COLO668 (cell line): ENCODE results near the gene ABCA13.
"Not testable (repeated sequence)": the region's sequence is repeated elsewhere in the genome, so short reads cannot be mapped to it uniquely, and the experiment has no call there.

Experiments
- DNase-seq: peaks from one replicate; lab custom pipeline; 2025; ENCODE audit not compliant: unreplicated experiment; lab: John Stamatoyannopoulos, UW

ABCA13 gene, protein sequence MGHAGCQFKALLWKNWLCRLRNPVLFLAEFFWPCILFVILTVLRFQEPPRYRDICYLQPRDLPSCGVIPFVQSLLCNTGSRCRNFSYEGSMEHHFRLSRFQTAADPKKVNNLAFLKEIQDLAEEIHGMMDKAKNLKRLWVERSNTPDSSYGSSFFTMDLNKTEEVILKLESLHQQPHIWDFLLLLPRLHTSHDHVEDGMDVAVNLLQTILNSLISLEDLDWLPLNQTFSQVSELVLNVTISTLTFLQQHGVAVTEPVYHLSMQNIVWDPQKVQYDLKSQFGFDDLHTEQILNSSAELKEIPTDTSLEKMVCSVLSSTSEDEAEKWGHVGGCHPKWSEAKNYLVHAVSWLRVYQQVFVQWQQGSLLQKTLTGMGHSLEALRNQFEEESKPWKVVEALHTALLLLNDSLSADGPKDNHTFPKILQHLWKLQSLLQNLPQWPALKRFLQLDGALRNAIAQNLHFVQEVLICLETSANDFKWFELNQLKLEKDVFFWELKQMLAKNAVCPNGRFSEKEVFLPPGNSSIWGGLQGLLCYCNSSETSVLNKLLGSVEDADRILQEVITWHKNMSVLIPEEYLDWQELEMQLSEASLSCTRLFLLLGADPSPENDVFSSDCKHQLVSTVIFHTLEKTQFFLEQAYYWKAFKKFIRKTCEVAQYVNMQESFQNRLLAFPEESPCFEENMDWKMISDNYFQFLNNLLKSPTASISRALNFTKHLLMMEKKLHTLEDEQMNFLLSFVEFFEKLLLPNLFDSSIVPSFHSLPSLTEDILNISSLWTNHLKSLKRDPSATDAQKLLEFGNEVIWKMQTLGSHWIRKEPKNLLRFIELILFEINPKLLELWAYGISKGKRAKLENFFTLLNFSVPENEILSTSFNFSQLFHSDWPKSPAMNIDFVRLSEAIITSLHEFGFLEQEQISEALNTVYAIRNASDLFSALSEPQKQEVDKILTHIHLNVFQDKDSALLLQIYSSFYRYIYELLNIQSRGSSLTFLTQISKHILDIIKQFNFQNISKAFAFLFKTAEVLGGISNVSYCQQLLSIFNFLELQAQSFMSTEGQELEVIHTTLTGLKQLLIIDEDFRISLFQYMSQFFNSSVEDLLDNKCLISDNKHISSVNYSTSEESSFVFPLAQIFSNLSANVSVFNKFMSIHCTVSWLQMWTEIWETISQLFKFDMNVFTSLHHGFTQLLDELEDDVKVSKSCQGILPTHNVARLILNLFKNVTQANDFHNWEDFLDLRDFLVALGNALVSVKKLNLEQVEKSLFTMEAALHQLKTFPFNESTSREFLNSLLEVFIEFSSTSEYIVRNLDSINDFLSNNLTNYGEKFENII (N-terminal part only)

DNA sequence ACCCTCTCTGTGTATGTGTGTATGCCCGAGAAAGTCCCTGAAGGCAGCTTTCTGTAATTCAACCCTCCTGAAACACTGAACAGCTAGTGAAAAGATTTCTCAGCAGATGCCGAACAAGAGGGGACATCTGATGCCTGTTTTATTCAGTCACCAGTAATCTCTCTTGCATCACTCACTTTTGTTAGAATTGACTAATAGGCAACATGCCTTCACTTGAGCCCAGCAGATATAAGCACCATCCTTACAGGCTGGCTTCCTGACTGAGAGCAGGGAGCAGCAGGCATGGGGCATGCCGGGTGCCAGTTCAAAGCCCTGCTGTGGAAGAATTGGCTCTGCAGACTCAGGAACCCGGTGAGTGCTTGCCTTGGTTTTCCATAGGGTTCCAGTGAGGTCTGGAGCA is at the start of gene ABCA13:
Gene ABCA13, plus strand, starts transcription at position 257 of the 400 bp plus-strand sequence. Its CDS starts 26 bp downstream, at position 283.
- DNase-seq = no peak

- no peak for DNase-seq
Measured at GRCh38 chr7:48126037-48126436, 45.2 kb upstream of the ABCA13 start.

- DNase-seq = no peak
Measured at GRCh38 chr7:48130658-48131108, 40.6 kb upstream of the ABCA13 start.

DNA sequence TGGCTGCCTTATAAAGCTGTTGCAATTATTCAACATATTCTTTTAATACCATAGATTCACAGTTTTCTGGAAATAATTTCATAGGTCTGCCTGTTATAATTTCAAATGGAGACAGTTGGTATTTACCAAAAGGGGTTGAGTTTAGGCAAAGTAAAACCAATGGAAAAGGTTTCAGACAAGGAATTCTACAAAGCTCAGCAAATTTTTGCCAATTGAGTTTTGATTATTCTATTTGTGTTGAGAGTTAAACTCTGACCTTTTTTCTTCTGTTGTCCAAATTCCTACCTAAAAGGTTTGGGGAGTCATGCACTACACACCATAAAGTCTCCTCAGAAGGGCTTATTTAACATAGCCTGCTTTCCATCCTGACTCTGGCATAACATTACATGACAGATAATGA is 38.5 kb upstream of the ABCA13 start:
- DNase-seq = no peak

DNA sequence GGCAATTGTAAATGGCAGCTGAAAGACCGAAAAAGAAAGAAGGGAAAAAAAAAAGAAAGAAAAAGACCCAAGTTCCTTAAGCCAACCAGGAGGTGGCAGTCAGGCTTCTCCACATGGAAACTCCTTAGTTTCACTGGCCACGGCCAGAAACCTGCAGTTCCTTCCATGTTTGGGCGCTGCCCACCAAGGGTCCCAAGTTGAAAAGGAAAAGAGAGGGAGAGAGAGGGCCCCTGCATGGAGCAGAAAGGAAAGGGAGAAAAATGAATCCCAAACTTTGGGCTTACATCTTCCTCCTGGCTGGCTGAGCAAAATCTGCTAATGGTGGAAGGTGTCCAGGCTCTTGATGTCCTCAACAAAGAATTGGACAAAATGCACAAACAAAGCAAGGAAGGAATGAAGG is 31.8 kb upstream of the ABCA13 start:
- no peak for DNase-seq

DNA sequence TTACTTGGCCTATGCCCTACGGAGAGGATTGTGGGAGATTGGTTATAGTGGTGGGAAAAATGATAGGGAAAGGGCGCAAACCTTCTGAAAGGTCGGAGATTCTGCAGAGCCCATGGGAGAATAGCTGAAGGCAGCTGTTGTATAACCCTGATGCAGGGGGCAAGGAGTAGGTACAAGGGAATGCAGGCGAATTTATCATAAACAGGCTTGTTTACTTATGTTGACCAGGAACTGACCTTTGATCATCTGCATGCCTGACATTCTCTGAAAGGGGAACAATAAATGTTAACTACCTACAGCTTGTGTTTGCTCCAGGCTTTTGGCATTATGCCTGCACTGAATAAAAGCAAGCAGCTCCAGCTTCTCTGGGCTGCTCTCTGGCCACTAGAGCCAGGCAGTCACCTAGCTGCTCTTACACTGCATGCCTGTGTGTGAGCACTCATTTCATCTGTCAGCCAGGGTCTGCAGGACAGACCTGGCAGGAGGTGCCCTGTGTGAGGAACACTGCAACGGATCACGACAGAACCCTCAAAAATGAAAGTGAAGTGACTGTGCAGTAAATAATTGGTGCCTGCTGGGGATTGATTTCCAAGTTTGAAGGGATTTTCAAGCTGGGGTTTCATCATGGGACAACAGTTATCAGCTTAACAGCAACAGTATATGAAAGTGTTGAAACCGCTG is 31.1 kb upstream of the ABCA13 start:
- DNase-seq = peak; percentile 49

DNA sequence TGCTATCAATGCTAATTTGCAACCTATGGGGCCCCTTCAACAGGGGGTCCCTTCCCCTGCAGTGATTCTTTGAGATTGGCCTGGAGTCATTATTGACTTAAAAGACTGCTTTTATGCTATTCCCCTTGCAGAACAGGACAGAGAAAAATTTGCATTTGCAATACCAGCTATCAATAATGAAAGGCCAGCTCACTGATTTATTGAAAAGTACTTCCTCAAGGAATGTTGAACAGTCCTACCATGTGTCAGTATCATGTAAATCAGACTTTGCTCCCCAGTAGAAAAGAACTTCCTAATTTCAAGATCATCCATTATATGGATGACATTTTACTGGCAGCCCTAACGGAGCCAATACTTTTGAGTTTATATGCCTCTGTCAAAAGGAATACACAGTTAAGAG is 29.7 kb upstream of the ABCA13 start:
- DNase-seq = no peak

- peak; percentile 57 for DNase-seq
Measured at GRCh38 chr7:48144291-48144768, 26.9 kb upstream of the ABCA13 start.

DNA sequence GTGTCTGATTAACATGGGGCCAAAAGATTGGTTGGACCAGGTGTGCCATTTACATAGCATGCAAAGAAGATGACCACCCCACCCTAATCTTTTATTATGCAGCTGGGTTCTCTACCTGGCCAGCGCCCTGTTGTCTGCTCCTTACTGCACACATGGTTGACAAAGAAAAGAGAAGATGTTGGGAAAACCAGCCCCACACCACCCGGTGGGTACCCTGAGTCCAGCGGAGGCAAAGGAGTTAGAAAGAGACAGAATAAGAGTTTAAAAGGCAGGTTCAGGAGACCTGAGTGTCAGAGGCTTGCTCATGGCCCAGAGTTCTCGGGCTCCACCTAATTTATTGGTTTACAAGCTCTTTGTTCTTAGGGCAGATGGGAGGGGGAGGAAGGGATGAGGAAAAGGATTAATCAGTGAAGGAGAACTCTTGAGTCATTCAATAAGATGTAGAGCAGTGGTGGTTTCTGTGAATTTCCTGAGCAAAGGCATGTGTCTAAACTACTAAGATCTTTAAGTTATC is 24.1 kb upstream of the ABCA13 start:
- no peak for DNase-seq

- DNase-seq = not testable (repeated sequence)
Measured at GRCh38 chr7:48147690-48148089, 23.6 kb upstream of the ABCA13 start.

GRCh38 chr7:48148311-48148710 is 22.9 kb upstream of the ABCA13 start:
- DNase-seq = no peak

- DNase-seq = no peak
Measured at GRCh38 chr7:48149058-48149457, 22.2 kb upstream of the ABCA13 start.

- DNase-seq = no peak
Measured at GRCh38 chr7:48150086-48150485, 21.2 kb upstream of the ABCA13 start.

- DNase-seq = peak; percentile 43
Measured at GRCh38 chr7:48154792-48155413, 16.4 kb upstream of the ABCA13 start.

DNA sequence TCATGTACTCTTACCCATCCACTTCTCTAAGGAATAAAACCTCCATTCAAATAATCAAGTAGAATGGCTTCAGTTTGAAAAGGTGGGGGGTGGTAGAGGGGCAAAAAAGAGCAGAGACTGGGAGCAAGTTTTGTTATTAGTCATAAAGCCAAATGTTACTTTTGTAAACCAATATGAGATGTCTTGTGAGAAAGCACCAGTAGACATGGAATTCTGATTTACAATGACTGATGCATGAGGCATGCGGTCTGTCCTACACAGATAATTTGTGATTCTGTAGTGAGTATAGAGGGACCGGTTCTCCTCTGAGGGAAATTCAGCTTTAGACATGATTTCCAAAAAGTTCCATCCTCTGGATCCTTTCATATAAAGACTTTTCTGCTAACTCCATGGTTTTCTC is 12.9 kb upstream of the ABCA13 start:
- DNase-seq = no peak

DNA sequence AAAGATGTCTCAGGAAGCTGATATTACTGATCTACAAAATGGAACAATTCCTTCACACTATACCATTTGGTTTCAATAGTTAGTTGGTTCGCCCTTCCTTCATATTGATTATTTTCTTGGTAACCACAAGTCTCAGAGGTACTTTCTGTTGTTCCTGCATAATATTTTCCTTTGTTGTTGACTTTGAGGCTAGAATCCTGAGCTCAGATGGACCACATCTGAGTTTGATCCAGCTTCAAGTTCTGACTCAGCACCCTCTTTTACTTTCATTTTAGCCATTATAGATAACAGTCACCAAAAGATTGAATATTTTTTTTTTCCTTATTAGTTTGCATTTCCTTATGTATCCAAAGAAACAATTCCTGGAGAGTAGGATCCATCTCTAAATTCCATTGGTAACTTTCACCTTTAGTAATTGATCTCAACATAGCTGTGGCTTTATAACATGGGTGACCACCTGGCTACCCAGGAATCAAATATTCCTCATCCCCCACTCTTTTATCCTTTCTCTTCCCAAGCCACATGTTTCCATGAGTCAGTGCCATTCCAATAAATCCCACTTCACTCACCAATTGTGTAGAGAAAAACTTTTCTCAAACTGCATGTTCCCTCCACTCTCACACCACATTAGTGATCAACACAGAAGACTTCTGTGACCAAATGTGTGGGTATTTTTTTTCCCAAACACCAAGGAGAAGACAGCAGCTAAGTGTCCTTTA is 9.7 kb upstream of the ABCA13 start:
- DNase-seq = no peak

- no peak for DNase-seq
Measured at GRCh38 chr7:48165157-48165556, 6.1 kb upstream of the ABCA13 start.

DNA sequence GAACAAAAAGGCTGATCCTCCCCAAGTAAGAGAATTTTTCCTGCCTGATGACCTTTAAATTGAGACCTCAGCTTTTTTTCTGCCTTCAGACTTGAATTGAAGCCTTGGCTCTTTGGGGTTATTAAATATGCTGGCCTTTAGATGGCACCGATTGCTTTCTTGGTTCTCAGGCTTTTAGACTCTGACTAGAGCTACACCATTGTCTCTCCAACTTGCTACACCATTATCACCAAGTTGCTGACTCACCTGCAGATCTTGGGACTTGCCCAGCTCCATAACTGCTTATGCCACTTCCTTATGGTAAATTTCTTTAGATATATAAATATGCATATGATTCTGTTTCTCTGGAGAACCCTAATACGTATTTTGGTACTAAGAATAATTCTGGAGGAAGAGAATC is 3.1 kb upstream of the ABCA13 start:
- DNase-seq = no peak

GRCh38 chr7:48170506-48170905 is 752 bp upstream of the ABCA13 start:
- DNase-seq = no peak
